Activated CD8-positive, alpha-beta memory T cell treated with anti-CD3 and anti-CD28 coated beads for 4 hours (primary cell): ENCODE data around the gene NFIB.

Experiments
- DNase-seq, 2 donors: peaks; one replicate each; pipeline ENCODE4 v3.0.0-alpha.2; 2020; ENCODE audit warnings: low read depth in 2 of 2

Gene NFIB

DNA sequence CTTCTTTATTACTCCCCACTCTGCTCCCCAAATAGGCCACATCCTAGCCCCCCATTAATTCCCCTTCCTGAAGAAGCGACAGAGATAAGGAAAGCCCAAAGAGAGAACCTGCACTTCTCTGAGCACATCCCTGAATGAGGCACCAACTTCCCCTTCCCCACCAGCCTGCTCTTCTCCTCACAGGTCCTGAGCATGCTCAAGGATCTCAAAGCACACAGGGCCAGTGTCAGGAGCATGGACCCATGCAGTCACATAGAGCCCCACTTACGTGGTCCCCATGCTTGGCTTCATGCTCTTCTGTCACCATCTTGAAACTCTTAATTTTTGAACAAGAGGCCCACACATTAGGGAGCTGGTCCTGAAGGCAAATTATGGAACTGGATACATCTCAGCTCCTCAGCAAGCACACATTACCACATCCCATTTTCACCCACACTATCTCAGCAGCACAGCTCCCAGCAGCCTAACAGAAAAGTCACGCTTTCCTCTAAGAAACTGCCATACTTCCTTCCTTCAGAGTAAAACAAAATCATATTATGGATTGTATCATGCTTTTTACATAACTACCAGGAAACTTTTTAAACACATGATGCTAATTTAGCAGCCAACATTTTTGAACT, 99.8 kb downstream of the NFIB start:
- DNase-seq, result no peak

DNA sequence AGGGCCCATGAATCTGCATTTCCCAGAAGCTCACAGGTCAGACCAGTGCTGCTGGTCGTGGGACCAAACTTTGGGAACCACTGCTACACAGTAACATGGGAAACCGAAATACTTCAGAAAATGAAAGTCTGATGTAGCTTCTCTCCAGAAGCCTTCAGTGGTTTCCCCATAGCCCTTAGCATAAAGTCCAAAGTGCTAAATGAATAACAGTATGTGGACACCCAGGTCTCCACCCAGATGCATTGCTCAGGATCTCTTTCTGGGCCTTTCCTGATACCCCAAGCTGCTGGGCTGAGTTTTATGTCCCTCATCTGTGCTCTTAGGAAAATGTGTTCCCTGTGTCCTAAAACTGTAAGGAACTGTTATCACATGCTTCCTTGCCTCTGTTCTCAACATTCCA, 100.4 kb downstream of the NFIB start:
- DNase-seq, result no peak

GRCh38 chr9:14212697-14213420, 101.1 kb downstream of the NFIB start:
- no peak for DNase-seq

DNA sequence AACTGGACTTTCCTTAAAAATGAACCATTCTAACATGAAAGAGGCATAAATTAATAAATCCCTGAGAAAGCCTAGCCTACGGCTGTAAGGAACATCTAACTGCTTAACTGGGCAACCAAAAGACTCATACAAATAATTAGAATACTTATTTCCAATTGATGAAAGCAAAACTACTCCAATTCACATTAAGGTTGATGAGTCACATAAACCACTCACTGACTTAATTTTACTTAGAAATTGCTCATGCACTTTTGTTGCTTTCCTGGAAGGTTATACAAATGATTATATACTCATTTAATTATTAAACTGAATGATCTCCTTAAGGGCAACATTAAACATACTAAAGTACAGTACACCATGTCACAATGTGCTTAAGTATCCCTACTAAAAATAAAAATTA, 101.9 kb downstream of the NFIB start:
- DNase-seq, result no peak

DNA sequence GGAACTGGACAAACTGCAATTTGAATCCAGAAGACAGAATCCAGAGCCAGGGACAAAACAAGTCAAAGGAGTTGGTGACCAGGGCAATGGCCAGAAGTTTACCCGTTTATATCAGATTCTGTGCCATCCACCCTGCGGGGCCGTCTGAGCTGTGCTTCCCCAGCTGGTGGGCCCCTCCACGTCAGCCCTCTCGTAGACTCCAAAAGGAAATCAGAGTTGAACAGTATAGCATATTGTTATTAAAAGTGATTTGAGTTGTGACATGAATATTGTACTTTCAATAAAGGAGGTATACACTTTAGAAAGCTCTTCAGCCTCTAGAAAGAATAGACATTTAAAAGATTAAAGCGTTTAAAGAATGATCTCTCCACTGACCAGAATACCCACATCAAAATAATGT, 102.4 kb downstream of the NFIB start:
- no peak for DNase-seq

DNA sequence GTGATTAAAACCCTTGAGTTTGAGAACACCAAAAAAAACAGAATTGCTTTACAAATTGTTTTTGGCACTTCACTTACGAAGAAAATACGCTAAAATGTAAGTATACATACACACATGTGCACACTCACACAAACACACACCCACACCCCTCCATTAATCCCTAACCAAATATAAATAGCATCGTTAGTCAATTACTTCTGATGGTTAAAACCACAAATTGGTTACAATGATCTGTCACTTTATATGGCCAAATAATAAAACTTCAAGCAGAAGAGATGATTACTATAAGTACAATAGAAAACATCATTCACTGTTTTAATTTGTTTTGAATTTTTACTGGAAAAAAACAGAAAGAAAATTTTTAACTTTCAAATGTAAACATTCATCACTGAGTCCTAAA, 103.5 kb downstream of the NFIB start:
- no peak for DNase-seq

- DNase-seq, result no peak
Observed at GRCh38 chr9:14209399-14210345, 104.3 kb downstream of the NFIB start.

DNA sequence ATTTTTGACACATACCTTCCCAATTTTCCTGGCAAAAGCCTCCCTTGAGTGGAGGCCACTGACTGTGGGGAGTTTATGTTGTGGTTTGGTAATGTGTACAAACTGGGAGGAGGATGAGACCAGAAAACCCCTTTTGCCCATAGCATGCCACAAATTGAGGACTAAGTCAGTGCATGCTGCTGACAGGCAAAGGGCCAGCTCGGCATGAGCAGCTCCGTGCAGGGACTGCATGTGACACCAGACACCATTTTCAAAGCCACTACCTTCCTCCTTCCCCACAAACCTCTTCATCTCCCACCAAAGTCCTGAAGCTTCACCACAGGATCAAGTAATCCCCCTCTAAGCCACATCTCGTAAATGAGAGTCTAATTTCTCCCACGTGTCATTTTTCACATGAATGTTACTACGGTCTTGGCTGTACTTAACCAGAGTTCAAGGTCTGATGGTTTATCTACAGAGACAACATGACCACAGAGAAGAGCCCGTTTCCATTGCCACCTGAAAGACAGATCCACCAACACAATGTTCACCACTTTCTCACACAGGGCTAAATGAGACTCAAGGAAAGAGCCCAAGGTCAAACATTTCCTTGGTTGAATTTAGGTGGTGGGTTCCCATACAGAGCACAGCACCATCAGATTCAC, 106.5 kb downstream of the NFIB start:
- no peak for DNase-seq

DNA sequence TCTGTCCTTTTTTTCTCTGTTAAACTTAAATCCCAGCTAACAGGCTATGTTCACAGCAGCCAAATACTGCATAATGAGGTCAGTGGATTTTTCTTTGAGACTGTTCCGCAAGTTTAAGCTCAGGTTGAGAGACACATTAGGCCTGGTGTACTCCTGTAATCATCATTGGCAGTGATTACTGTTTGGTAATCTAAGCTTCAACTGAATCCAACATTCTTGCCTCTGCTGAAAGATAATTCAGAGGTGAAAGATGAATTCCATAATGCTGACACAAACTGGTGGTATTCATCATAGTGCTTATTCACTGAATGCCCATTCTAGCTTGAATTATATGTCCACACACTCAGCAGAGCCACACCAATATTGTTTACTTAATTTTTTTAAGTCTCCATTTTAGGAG, 108.5 kb downstream of the NFIB start:
- no peak for DNase-seq

DNA sequence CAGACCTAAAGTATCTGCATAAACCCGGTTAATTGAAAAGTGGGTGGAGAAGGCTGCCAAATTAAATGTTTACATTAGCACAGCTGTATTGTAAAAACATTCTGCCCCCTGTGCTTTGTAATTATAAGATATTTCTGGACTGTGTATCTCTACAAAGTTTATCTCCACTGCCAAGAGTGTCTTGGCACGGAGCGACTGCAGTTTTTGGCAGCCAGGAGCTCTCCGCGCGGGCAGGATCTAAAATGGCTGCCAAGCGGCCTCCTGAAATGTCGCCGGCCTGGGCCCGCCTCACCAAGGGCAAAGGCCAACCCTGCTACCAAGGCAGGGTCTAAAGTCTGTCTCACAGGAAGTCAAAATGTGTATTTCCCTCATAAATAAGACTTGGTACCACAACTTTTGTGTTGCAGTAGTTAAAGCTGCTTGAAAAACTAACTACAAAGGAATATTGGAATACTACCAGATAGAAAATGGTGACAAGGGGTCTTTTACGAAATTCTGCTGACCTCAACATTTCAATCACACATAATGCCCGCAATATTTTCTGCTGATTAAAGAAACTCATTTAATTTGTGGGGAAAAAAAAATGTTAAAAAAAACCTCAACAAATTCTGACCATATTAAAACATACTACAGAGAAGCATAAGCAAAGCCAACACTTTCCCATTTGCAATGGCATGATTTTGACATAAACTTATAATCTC, 110.4 kb downstream of the NFIB start:
- DNase-seq, result no peak

DNA sequence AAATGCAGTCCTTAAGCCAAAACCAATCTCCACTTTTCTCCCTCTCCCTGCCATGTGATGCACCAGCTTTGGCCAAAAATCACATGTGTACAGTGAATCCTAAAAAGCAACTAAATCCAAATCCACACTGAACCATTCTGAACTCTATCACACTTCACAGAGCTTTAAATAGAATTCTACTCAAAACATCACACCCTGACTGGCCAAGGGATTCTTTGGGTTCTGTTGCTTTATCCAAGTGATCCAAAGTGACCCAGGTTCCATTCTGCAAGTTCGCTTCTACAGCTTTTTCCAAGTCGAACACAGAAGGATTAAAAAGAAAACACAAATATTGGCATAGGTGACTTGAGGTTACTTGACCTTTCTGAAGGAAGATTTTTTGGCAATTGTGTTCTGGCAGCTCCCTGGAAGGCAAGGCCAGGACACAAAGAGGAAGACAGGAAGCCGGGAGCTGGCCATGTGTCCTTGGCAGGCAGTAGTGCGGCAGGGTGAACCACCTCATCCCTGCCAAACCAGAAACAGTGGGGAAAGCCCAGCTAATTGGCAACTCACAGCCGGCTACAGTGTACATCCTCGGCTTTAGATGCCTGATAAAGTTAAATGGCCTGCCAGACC, 115.0 kb downstream of the NFIB start:
- no peak for DNase-seq

DNA sequence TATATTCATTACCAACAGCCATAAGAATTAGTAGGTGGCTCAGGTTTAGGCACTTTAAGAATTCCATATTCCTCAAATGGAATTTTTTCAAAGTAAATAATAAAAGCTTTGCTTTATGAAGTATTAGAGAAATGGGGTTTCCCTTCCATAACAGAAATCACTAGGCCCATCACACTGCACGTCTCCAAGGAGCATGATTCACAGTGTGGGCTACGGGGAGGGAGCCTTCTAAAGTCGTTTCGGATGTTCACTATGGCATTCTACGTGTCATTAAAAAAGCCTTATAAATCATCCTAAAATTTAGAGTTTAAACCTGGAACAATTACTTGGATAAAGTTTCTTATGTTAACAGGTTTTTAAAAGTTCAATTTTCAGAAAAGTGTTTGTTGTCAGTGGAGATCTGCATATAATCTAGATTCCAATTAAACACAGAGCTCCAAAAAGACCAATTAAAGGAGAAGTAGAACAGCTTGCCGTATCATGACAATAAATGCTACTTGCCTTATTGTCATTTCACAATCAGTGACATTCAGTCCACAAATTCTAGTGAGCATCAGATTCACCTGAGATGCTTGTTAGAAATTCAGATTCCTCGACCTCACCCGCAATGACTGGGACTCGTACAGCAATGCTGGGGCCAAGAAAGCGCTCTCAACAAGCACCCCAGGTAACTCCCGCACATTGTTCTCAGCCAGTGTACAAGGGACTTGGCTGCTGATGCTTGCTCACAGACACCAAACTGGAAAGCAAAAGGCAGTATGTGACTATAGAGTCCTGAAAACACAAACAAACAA, 115.7 kb downstream of the NFIB start:
- no peak for DNase-seq

- DNase-seq, result no peak
Observed at GRCh38 chr9:14197325-14197858, 116.5 kb downstream of the NFIB start.

DNA sequence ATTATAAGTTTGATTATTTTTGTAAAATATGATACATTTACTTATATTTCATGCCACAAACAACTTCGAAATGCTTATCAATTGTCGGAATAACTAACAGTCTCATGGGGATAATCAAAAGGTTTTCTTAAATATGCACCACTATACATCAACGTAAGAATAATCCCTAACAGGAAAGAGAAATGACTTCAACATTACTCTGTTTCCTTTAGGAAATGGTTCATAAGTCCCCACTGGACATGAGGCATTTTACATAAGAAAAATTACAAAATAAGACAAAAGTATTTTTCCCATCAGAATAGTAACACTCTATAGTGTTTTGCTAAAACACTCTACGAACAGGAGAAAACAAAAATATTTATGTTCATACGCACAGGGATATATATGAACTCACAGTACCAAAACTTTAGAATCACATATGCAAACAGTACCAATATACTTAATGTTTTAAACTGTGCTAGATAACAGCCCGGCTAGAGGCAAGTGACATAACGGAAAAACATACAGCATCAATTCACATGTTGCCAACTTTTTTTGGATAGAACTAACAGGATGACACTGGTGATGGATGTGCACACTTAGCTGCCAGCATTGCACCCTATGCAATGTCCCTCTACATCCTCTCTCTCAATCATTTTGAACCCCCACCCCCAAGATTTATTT, 120.5 kb downstream of the NFIB start:
- DNase-seq, result no peak

DNA sequence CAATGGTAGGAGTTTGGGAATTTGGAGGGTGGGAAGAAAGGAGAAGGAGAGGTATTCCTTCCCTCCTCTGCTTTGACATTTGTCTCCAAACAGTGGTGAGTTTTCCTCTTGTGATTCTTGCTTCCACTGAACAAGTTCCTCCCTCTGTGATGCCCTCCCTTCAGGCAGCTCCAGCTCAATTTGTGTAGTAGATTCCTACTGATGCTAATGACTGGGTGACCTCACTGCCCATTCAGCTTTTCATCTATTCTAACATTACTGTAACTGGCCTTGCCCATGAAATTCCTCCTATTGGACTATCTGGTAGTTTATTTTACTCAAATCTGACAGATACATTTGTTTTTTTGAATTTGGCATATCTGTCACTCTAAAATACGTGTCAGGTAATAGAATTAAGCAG, 121.4 kb downstream of the NFIB start:
- DNase-seq, result no peak

- no peak for DNase-seq
Observed at GRCh38 chr9:14191512-14191911, 122.4 kb downstream of the NFIB start.

DNA sequence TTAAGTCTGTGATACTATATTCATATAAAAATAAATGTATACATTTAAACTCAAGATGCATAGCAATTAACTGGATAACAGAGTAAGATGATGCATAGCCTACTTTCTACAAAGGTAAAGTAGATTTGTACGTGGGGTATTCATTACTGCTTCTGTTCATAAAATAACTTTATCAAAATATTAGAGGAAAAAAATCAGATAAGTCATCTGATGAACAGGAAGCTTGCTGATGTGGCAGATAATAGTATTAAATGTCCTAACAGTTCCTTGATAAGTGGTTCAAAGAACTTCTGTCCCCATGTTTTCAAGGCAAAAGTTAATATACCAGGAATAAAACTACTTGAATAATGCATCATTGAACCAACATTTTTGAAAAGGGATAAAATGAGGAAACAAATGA, 123.7 kb downstream of the NFIB start:
- DNase-seq, result no peak

- DNase-seq, result no peak
Observed at GRCh38 chr9:14189578-14189977, 124.4 kb downstream of the NFIB start.

DNA sequence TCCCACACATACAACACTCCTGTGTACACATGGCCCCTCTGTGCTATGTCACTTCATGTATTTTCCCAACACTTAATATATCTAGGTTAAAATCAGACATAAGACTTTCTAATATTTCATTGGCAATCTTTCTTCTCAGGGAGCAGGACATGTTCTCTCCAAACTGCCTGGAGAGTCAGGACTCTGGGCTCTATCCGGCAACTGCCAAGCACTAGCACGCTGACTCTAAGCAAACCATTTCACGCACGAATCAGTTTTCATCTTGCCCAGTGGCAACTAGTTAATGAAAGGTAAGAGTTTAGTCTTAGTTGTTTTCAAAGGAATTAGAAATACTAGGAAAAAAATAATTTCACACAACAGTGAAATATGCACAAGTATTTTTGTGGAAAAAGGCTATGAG, 124.8 kb downstream of the NFIB start:
- no peak for DNase-seq
